Liver (tissue), 9 donors: ENCODE measurements around the gene RAX. TPM values are rescaled to one million over a fixed set of nuclear protein-coding genes. Genes with fewer than 3 reads are reported as not detected.

Experiments
- DNase-seq: peaks from one replicate; pipeline ENCODE4 v3.0.0-alpha.2; 2017; ENCODE audit warnings: low spot score
- H3K27ac ChIP-seq, 2 donors: one replicate each; pipeline ENCODE4 v1.7.0; 2013; ENCODE audit warnings: inconsistent platforms in 2 of 2, low read length in 2 of 2, control low read depth in 1 of 2, low read depth in 1 of 2, mild to moderate bottlenecking in 1 of 2
- H3K27me3 ChIP-seq, 4 donors: one replicate each; pipeline versions ENCODE4 v1.6.1 to v1.7.0; 2013; ENCODE audit warnings: low read length in 3 of 4, inconsistent platforms in 1 of 4, mild to moderate bottlenecking in 1 of 4, moderate library complexity in 1 of 4; ENCODE audit not compliant: control insufficient read depth in 4 of 4, insufficient read depth in 4 of 4
- H3K36me3 ChIP-seq, 4 donors: one replicate each; pipeline versions ENCODE4 v1.6.1 to v1.7.0; 2013; ENCODE audit warnings: low read length in 3 of 4, mild to moderate bottlenecking in 3 of 4, low read depth in 1 of 4, moderate library complexity in 1 of 4; ENCODE audit not compliant: control insufficient read depth in 4 of 4, insufficient read depth in 3 of 4
- H3K4me1 ChIP-seq, 4 donors: one replicate each; pipeline versions ENCODE4 v1.6.1 to v1.7.0; 2013; ENCODE audit warnings: low read length in 3 of 4, mild to moderate bottlenecking in 3 of 4, moderate library complexity in 1 of 4; ENCODE audit not compliant: control insufficient read depth in 4 of 4, insufficient read depth in 4 of 4
- H3K4me3 ChIP-seq, 3 donors: one replicate each; pipeline versions ENCODE4 v1.6.1 to v1.7.0; 2013; ENCODE audit warnings: low read length in 3 of 3, control low read depth in 1 of 3, low read depth in 1 of 3, mild to moderate bottlenecking in 1 of 3
- H3K9ac ChIP-seq, 2 donors: one replicate each; pipeline ENCODE4 v1.7.0; 2013; ENCODE audit warnings: low read length in 2 of 2, mild to moderate bottlenecking in 2 of 2, moderate library complexity in 2 of 2, control low read depth in 1 of 2, low read depth in 1 of 2
- H3K9me3 ChIP-seq, 4 donors: one replicate each; pipeline versions ENCODE4 v1.6.1 to v1.7.0; 2013; ENCODE audit warnings: low read length in 3 of 4; ENCODE audit not compliant: control insufficient read depth in 4 of 4
- ATF3 ChIP-seq: IDR thresholded peaks from 2 replicates; pipeline ENCODE4 v1.6.1; 2016; ENCODE audit warnings: antibody characterized with exemption
- EGR1 ChIP-seq, 2 donors: IDR thresholded peaks; 2 replicates each; pipeline ENCODE4 v1.6.1; 2016 to 2018; ENCODE audit warnings: antibody characterized with exemption in 2 of 2, low read depth in 2 of 2
- FOXA1 ChIP-seq: IDR thresholded peaks from 2 replicates; pipeline ENCODE4 v1.6.1; 2016; ENCODE audit warnings: antibody characterized with exemption
- FOXA2 ChIP-seq: IDR thresholded peaks from 2 replicates; pipeline ENCODE4 v1.6.1; 2016; ENCODE audit warnings: antibody characterized with exemption
- HNF4A ChIP-seq, 2 donors: conservative IDR thresholded peaks; 2 replicates each; pipeline ENCODE4 v1.6.1; 2016; ENCODE audit warnings: antibody characterized with exemption in 2 of 2, mild to moderate bottlenecking in 2 of 2
- HNF4G ChIP-seq: IDR thresholded peaks from 2 replicates; pipeline ENCODE4 v1.6.1; 2016; ENCODE audit warnings: antibody characterized with exemption
- JUND ChIP-seq, 2 donors: IDR thresholded peaks; 2 replicates each; pipeline ENCODE4 v1.6.1; 2016; ENCODE audit warnings: antibody characterized with exemption in 2 of 2
- MAX ChIP-seq: IDR thresholded peaks from 2 replicates; pipeline ENCODE4 v1.6.1; 2016; ENCODE audit warnings: antibody characterized with exemption
- NR2F2 ChIP-seq: IDR thresholded peaks from 2 replicates; pipeline ENCODE4 v1.6.1; 2016; ENCODE audit warnings: antibody characterized with exemption
- RAD21 ChIP-seq, 2 donors: IDR thresholded peaks; 2 replicates each; pipeline ENCODE4 v1.6.1; 2016; ENCODE audit warnings: antibody characterized with exemption in 2 of 2, mild to moderate bottlenecking in 2 of 2
- RXRA ChIP-seq, 2 donors: IDR thresholded peaks; 2 replicates each; pipeline ENCODE4 v1.6.1; 2017 to 2018; ENCODE audit warnings: antibody characterized with exemption in 2 of 2, mild to moderate bottlenecking in 1 of 2
- SP1 ChIP-seq: IDR thresholded peaks from 2 replicates; pipeline ENCODE4 v1.6.1; 2018; ENCODE audit warnings: antibody characterized with exemption, mild to moderate bottlenecking
- TAF1 ChIP-seq: conservative IDR thresholded peaks from 2 replicates; pipeline ENCODE4 v1.6.1; 2016; ENCODE audit warnings: antibody characterized with exemption, mild to moderate bottlenecking
- YY1 ChIP-seq: IDR thresholded peaks from 2 replicates; pipeline ENCODE4 v1.6.1; 2016; ENCODE audit warnings: antibody characterized with exemption, mild to moderate bottlenecking
- ZBTB33 ChIP-seq: IDR thresholded peaks from 2 replicates; pipeline ENCODE4 v1.6.1; 2016; ENCODE audit warnings: antibody characterized with exemption
- WGBS: extraction: QIAGEN DNeasy Blood & Tissue Kit; methylation state at CpG from one replicate; pipeline ENCODE4 v1.1.7; 2013; 5-methylcytosine and 5-hydroxymethylcytosine counted together
- polyA plus RNA-seq, 2 donors: library from polyadenylated mRNA; stranded (reverse) in 1 of 2; unstranded in 1 of 2; fragments of 200-250 nt in 1 of 2; fragments of >200 nt in 1 of 2; fragmentation: Nextera tagmentation in 1 of 2; extraction: Ambion mirVana in 1 of 2; gene quantifications; one replicate each; pipeline versions ENCODE4 v1.2.1 to v1.2.3, GENCODE V29; 2013 to 2015
- total RNA-seq, 2 donors: library from RNA; depleted of rRNA; stranded (reverse); fragments of >200 nt; gene quantifications; one replicate each; pipeline ENCODE4 v1.2.3, GENCODE V29; 2014
- TF ChIP-seq, protein P1 (sequence below): IDR thresholded peaks from 2 replicates; pipeline ENCODE4 v1.6.1; 2016; ENCODE audit warnings: antibody characterized with exemption, mild to moderate bottlenecking
- donor health status: healthy.
- donor health status: healthy.
- donor health status: healthy.
- donor health status: healthy.
- donor health status: healthy.

The RAX gene
- total and polyA plus RNA-seq, 4 donors = not detected

DNA sequence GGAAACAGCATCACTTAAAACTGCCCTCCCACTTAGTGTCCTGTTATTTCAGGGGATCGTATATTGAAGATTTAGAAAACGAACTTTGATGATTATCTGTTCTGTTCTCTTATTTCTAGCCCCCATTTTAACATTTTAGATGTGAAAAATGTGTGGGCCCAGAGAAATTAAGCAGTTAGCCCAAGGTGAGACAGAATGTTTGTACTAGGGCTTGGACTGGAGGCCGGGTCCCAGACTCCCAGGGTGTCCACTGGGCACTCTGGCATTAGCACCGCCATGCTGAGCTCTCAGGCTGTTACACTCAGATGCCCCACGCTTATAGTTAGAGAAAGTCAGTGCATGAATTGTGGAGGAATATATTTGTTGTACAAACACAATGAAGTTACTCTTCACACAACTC is 5.5 kb upstream of the RAX start:
- H3K27ac ChIP-seq = no peak overlapping the region
- H3K36me3 ChIP-seq = no peaks in the 10 kb centered on the region
- TF ChIP-seq NR2F2 = no peak
- no peak for TF ChIP-seq HNF4A (conservative IDR thresholded peaks at IDR 0.05)
- no peak for TF ChIP-seq FOXA2
- no peak for TF ChIP-seq TAF1
- TF ChIP-seq YY1 = no peak
- no peak for TF ChIP-seq SP1
- TF ChIP-seq, protein P1, sequence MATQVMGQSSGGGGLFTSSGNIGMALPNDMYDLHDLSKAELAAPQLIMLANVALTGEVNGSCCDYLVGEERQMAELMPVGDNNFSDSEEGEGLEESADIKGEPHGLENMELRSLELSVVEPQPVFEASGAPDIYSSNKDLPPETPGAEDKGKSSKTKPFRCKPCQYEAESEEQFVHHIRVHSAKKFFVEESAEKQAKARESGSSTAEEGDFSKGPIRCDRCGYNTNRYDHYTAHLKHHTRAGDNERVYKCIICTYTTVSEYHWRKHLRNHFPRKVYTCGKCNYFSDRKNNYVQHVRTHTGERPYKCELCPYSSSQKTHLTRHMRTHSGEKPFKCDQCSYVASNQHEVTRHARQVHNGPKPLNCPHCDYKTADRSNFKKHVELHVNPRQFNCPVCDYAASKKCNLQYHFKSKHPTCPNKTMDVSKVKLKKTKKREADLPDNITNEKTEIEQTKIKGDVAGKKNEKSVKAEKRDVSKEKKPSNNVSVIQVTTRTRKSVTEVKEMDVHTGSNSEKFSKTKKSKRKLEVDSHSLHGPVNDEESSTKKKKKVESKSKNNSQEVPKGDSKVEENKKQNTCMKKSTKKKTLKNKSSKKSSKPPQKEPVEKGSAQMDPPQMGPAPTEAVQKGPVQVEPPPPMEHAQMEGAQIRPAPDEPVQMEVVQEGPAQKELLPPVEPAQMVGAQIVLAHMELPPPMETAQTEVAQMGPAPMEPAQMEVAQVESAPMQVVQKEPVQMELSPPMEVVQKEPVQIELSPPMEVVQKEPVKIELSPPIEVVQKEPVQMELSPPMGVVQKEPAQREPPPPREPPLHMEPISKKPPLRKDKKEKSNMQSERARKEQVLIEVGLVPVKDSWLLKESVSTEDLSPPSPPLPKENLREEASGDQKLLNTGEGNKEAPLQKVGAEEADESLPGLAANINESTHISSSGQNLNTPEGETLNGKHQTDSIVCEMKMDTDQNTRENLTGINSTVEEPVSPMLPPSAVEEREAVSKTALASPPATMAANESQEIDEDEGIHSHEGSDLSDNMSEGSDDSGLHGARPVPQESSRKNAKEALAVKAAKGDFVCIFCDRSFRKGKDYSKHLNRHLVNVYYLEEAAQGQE = no peak
- no peak for TF ChIP-seq EGR1 (IDR thresholded peaks at IDR 0.05; ENCODE audit: low read depth in 2 of 2)
- TF ChIP-seq RXRA (IDR thresholded peaks at IDR 0.05) = no peak
- TF ChIP-seq JUND (IDR thresholded peaks at IDR 0.05) = no peak
- 63% methylated on average over 5 of the region's 5 CpGs for WGBS
- H3K4me1 ChIP-seq = peaks cover 0 to 4% (median 0%) of the 10 kb centered on the region in 4 donors
- no peak overlapping the region for H3K4me3 ChIP-seq
- peaks cover 3 to 11% (median 7%) of the 10 kb centered on the region in 4 donors for H3K27me3 ChIP-seq
- no peaks in the 10 kb centered on the region for H3K9me3 ChIP-seq
- no peak for DNase-seq
- H3K9ac ChIP-seq = no peak overlapping the region

DNA sequence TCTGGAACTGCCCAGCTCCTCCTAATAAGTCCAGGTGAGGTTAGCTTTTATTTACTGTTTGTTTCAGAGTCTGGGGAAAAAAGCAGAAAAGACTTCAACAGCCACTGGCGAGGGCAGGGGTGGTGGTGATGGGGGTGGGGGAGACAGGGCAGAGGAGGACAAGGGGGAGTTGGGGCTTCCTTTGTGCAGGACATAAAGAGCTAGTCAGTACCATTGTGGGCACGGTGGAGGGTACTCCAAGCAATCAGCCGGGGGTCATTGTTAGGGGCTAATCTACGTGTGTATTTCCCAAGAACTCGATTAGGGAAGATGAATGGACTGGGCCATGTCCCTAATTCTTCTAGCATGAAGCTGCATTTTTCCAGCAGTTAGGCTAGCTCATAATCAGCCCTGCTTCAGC is 2.8 kb upstream of the RAX start:
- Histone ChIP-seq H3K27ac (no peak overlapping the region), H3K36me3 (no peaks in the 10 kb centered on the region), H3K4me3 (no peak overlapping the region), H3K9ac (no peak overlapping the region), H3K27me3 (peaks cover 3 to 17% (median 11%) of the 10 kb centered on the region in 4 donors), H3K9me3 (no peaks in the 10 kb centered on the region), H3K4me1 (peaks cover 8 to 23% (median 10%) of the 10 kb centered on the region in 4 donors)
- DNase-seq = no peak
- WGBS = 25% methylated on average over 5 of the region's 5 CpGs
- TF ChIP-seq YY1 (no peak), ATF3 (no peak), HNF4A (conservative IDR thresholded peaks at IDR 0.05) (no peak), ZBTB33 (no peak), TAF1 (no peak), EGR1 (IDR thresholded peaks at IDR 0.05; ENCODE audit: low read depth in 2 of 2) (no peak), JUND (IDR thresholded peaks at IDR 0.05) (no peak), NR2F2 (no peak)

GRCh38 chr18:59275406-59275949 is 2.2 kb upstream of the RAX start:
- Histone ChIP-seq H3K27ac (no peak overlapping the region), H3K9ac (no peak overlapping the region), H3K36me3 (no peaks in the 10 kb centered on the region), H3K27me3 (peaks cover 3 to 17% (median 11%) of the 10 kb centered on the region in 4 donors), H3K4me3 (no peak overlapping the region), H3K9me3 (no peaks in the 10 kb centered on the region), H3K4me1 (peaks cover 8 to 23% (median 10%) of the 10 kb centered on the region in 4 donors)
- TF ChIP-seq HNF4G = no peak
- TF ChIP-seq RAD21 (IDR thresholded peaks at IDR 0.05) = no peak
- TF ChIP-seq MAX = no peak
- TF ChIP-seq FOXA1 = no peak
- no peak for TF ChIP-seq ZBTB33
- TF ChIP-seq TAF1 = no peak
- TF ChIP-seq SP1 = no peak
- TF ChIP-seq HNF4A (conservative IDR thresholded peaks at IDR 0.05) = no peak
- 26% methylated on average over 6 of the region's 6 CpGs for WGBS
- no peak for DNase-seq
